NCI-H146 treated with DMSO at 0.1 percent for 48 hours (cell line): ENCODE data around the gene IWS1.
"Not testable (repeated sequence)": the region's sequence is repeated elsewhere in the genome, so short reads cannot be mapped to it uniquely, and the experiment has no call there.

ENCODE experiments used
- DNase-seq: peaks from one replicate; lab custom pipeline; 2025; ENCODE audit not compliant: unreplicated experiment; lab: John Stamatoyannopoulos, UW

The IWS1 gene

GRCh38 chr2:127530245-127531140 lies 4.2 kb upstream of the IWS1 start:
- no peak for DNase-seq

- DNase-seq = not testable (repeated sequence)
These were observed 3.1 kb upstream of the IWS1 start for GRCh38 chr2:127529416-127529815.

GRCh38 chr2:127528487-127528886 lies 2.2 kb upstream of the IWS1 start:
- no peak for DNase-seq

- peak; percentile 71 for DNase-seq
These were observed 914 bp upstream of the IWS1 start for GRCh38 chr2:127527001-127527804.

- DNase-seq = no peak
These were observed 578 bp downstream of the IWS1 start for GRCh38 chr2:127525691-127526131.

GRCh38 chr2:127524198-127524834 lies 2.0 kb downstream of the IWS1 start:
- DNase-seq = not testable (repeated sequence)

- DNase-seq = no peak
These were observed 2.9 kb downstream of the IWS1 start for GRCh38 chr2:127523269-127523939.

- no peak for DNase-seq
These were observed 5.9 kb downstream of the IWS1 start for GRCh38 chr2:127520424-127520823.

GRCh38 chr2:127517465-127517864 lies 8.8 kb downstream of the IWS1 start:
- no peak for DNase-seq

- DNase-seq = no peak
These were observed 10.1 kb downstream of the IWS1 start for GRCh38 chr2:127516041-127516762.

- DNase-seq = no peak
These were observed 10.8 kb downstream of the IWS1 start for GRCh38 chr2:127515383-127515915.

GRCh38 chr2:127514485-127514884 lies 11.8 kb downstream of the IWS1 start:
- no peak for DNase-seq

GRCh38 chr2:127514076-127514475 lies 12.2 kb downstream of the IWS1 start:
- DNase-seq = no peak

GRCh38 chr2:127512362-127512761 lies 13.9 kb downstream of the IWS1 start:
- no peak for DNase-seq

- no peak for DNase-seq
These were observed 14.4 kb downstream of the IWS1 start for GRCh38 chr2:127511917-127512316.

GRCh38 chr2:127511090-127511695 lies 15.1 kb downstream of the IWS1 start:
- DNase-seq = no peak

- DNase-seq = no peak
These were observed 16.2 kb downstream of the IWS1 start for GRCh38 chr2:127510073-127510472.

- no peak for DNase-seq
These were observed 17.7 kb downstream of the IWS1 start for GRCh38 chr2:127508631-127509034.

GRCh38 chr2:127508023-127508630 lies 18.2 kb downstream of the IWS1 start:
- no peak for DNase-seq
